HL-60 (cell line): ENCODE data around the gene AK4.
"Not testable (repeated sequence)": the region's sequence is repeated elsewhere in the genome, so short reads cannot be mapped to it uniquely, and the experiment has no call there.

Experiments used
- DNase-seq, 2 experiments: peaks; one replicate each; pipeline ENCODE4 v3.0.0-alpha.2; 2010 to 2020; ENCODE audit warnings: low read depth in 1 of 2, low spot score in 1 of 2
- H3K27ac ChIP-seq: fragments of 250-450 bp; sonication (Bioruptor Pico); replicated peaks from 2 replicates; pipeline ENCODE4 v1.5.1; 2020; ENCODE audit warnings: mild to moderate bottlenecking, moderate library complexity
- H3K27me3 ChIP-seq: fragments of 250-450 bp; sonication (Bioruptor Pico); 2 replicates; pipeline ENCODE4 v1.5.1; 2021; ENCODE audit warnings: mild to moderate bottlenecking, moderate library complexity; ENCODE audit not compliant: insufficient read depth, poor library complexity, severe bottlenecking
- H3K4me3 ChIP-seq: replicated peaks from 2 replicates; pipeline ENCODE4 v1.5.1; 2011; ENCODE audit warnings: mild to moderate bottlenecking, control low read depth, low read length; ENCODE audit not compliant: insufficient read depth
- GABPA ChIP-seq: IDR thresholded peaks from 2 replicates; pipeline ENCODE4 v1.6.1; 2012; ENCODE audit warnings: low read depth
- POLR2AphosphoS5 ChIP-seq: IDR thresholded peaks from 2 replicates; pipeline ENCODE4 v1.6.1; 2012; ENCODE audit warnings: low read depth
- SPI1 ChIP-seq: IDR thresholded peaks from 2 replicates; pipeline ENCODE4 v1.6.1; 2012; ENCODE audit warnings: low read depth, mild to moderate bottlenecking, borderline replicate concordance
- TF ChIP-seq, protein P1 (sequence below): IDR thresholded peaks from 2 replicates; pipeline ENCODE4 v1.6.1; 2012; ENCODE audit warnings: low read depth; ENCODE audit not compliant: insufficient replicate concordance
- TF ChIP-seq, protein P2 (sequence below): IDR thresholded peaks from one replicate; pipeline ENCODE4 v1.5.1; 2011; ENCODE audit warnings: low read length, control low read depth, inconsistent platforms; ENCODE audit not compliant: insufficient read depth

Gene AK4

DNA sequence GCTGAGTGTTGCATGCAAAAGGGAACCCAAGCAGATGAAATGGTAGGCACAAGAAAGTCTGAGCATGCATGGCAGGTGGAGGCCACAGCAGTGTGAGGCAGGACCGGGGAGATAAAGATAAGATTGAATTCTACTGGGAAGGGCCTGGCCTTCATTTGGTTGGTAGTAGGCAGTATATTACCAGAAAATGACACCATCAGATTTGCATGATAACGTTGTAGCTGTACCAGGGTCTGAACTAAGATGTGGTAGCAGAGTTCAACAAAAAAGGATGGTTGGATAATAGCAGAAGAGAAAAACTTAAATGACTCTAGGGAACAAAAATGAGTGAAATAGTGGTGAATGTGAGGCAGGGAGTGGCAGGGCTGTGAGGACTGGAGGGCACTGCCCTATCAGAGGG, 85.8 kb downstream of the AK4 start:
- no peak for DNase-seq
- no peak for TF ChIP-seq POLR2AphosphoS5
- TF ChIP-seq, protein P1, sequence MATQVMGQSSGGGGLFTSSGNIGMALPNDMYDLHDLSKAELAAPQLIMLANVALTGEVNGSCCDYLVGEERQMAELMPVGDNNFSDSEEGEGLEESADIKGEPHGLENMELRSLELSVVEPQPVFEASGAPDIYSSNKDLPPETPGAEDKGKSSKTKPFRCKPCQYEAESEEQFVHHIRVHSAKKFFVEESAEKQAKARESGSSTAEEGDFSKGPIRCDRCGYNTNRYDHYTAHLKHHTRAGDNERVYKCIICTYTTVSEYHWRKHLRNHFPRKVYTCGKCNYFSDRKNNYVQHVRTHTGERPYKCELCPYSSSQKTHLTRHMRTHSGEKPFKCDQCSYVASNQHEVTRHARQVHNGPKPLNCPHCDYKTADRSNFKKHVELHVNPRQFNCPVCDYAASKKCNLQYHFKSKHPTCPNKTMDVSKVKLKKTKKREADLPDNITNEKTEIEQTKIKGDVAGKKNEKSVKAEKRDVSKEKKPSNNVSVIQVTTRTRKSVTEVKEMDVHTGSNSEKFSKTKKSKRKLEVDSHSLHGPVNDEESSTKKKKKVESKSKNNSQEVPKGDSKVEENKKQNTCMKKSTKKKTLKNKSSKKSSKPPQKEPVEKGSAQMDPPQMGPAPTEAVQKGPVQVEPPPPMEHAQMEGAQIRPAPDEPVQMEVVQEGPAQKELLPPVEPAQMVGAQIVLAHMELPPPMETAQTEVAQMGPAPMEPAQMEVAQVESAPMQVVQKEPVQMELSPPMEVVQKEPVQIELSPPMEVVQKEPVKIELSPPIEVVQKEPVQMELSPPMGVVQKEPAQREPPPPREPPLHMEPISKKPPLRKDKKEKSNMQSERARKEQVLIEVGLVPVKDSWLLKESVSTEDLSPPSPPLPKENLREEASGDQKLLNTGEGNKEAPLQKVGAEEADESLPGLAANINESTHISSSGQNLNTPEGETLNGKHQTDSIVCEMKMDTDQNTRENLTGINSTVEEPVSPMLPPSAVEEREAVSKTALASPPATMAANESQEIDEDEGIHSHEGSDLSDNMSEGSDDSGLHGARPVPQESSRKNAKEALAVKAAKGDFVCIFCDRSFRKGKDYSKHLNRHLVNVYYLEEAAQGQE: no peak
- TF ChIP-seq, protein P2, sequence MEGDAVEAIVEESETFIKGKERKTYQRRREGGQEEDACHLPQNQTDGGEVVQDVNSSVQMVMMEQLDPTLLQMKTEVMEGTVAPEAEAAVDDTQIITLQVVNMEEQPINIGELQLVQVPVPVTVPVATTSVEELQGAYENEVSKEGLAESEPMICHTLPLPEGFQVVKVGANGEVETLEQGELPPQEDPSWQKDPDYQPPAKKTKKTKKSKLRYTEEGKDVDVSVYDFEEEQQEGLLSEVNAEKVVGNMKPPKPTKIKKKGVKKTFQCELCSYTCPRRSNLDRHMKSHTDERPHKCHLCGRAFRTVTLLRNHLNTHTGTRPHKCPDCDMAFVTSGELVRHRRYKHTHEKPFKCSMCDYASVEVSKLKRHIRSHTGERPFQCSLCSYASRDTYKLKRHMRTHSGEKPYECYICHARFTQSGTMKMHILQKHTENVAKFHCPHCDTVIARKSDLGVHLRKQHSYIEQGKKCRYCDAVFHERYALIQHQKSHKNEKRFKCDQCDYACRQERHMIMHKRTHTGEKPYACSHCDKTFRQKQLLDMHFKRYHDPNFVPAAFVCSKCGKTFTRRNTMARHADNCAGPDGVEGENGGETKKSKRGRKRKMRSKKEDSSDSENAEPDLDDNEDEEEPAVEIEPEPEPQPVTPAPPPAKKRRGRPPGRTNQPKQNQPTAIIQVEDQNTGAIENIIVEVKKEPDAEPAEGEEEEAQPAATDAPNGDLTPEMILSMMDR: no peak
- TF ChIP-seq SPI1: no peak
- TF ChIP-seq GABPA: no peak
- Histone ChIP-seq H3K27ac (no peak overlapping the region), H3K4me3 (no peak overlapping the region), H3K27me3 (no peaks in the 10 kb centered on the region)

DNA sequence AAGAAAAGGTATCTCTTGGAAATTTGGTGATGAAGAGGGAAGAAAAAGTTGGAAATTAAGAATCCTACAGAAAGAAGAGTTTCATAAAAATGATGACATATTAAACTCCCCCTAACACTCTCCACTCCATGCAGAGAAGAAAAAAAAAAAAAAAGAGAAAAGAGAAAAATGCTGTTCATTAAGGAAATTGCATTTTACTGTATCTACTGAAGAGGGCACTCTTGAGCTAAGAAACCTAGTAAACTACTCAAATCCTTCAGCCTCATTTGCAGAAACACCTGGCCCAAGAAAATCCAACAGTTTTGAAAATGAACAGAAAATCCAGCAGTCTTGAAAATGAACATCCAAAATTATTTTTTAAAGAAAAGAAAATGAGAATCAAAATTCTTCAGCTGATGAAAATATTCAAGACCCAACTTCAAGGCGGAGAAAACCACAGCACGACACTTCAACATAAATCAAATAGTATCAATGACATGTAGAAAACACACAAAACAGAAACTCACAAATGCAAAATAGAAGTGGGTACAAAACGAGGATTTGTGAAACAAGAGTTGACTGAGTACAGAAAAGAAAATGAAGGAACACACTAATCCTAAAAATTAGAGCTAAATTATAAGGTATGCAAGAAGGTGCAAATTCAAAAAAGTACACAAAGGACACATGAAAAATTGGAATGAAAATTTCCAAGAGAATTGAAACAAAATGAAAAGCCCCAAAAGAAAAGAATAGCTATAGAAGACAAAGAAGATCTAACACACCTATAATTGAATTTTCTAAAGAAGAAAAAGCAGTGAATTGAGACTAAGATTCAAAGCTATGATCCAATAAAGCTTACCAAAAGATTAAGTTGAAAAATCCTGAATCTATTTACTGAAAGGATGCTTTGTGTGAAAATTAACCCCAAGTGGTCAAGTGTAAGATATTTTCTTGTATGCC, 88.1 kb downstream of the AK4 start:
- DNase-seq: no peak
- Histone ChIP-seq H3K27ac (no peak overlapping the region), H3K4me3 (no peak overlapping the region), H3K27me3 (no peaks in the 10 kb centered on the region)
- TF ChIP-seq, protein P2: peak; percentile 34
- TF ChIP-seq SPI1: no peak

DNA sequence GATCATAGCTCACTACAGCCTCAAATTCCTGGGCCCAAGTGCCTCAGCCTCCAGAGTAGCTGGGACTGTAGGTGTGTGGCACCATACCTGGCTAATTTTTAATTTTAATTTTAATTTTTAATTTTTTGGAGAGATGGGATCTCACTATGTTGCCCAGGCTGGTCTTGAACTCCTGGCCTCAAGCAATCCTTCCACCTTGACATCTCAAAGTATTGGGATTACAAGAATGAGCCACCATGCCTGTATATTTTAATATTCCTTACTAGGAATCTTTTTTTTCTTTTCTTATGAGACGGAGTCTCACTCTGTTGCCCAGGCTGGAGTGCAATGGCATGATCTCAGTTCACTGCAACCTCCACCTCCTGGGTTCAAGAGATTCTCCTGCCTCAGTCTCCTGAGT, 89.1 kb downstream of the AK4 start:
- DNase-seq, H3K27ac ChIP-seq, H3K27me3 ChIP-seq, H3K4me3 ChIP-seq: not testable (repeated sequence)

DNA sequence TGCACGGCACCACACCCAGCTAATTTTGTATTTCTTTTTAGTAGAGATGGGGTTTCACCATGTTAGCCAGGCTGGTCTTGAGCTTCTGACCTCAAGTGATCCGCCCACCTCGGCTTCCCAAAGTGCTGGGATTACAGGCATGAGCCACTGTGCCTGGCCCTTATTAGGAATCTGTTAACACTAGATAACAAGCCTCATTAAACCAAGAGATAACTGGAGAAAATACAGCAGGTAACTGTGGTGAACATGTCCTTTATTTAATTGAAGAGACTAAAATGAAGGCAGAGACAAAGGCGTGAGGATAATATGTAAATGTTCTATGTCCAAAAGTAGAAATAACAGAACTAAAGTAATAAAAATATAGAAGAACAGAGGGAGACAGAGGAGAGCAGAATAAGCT, 89.5 kb downstream of the AK4 start:
- no peak overlapping the region for H3K4me3 ChIP-seq
- H3K27me3 ChIP-seq: no peaks in the 10 kb centered on the region
- DNase-seq: no peak
- TF ChIP-seq SPI1 (no peak), GABPA (no peak), POLR2AphosphoS5 (no peak)
- TF ChIP-seq, protein P1: no peak
- TF ChIP-seq, protein P2: no peak
- H3K27ac ChIP-seq: no peak overlapping the region
